OCI-LY1 (cell line): ENCODE data around the gene ZNF418.

Experiments used
- H2AFZ ChIP-seq: fragments of 200-600 bp; sonication (generic), shearing (Covaris generic); 2 replicates; pipeline ENCODE4 v1.6.0; 2014; ENCODE audit warnings: antibody characterized with exemption, mild to moderate bottlenecking, low read length
- H3F3A ChIP-seq: fragments of 200-600 bp; sonication (generic), shearing (Covaris generic); 2 replicates; pipeline ENCODE4 v1.6.0; 2014; ENCODE audit warnings: mild to moderate bottlenecking, antibody characterized with exemption, low read length, moderate library complexity; ENCODE audit not compliant: insufficient read depth
- H3K27ac ChIP-seq: fragments of 200-600 bp; sonication (generic); 2 replicates; pipeline ENCODE4 v1.5.1; 2014; ENCODE audit warnings: low read length, mixed run types, mild to moderate bottlenecking, low read depth; ENCODE audit not compliant: poor library complexity, severe bottlenecking
- H3K27me3 ChIP-seq: fragments of 200-600 bp; sonication (generic); 2 replicates; pipeline ENCODE4 v1.6.0; 2014; ENCODE audit warnings: antibody characterized with exemption, mild to moderate bottlenecking, low read length, moderate library complexity; ENCODE audit not compliant: insufficient read depth
- H3K36me3 ChIP-seq: fragments of 200-600 bp; sonication (generic); 2 replicates; pipeline ENCODE4 v1.6.1; 2014; ENCODE audit warnings: mild to moderate bottlenecking, antibody characterized with exemption, low read length, moderate library complexity, mixed read lengths; ENCODE audit not compliant: insufficient read depth
- H3K4me1 ChIP-seq: fragments of 200-600 bp; sonication (generic); 2 replicates; pipeline ENCODE4 v1.5.1; 2014; ENCODE audit warnings: mild to moderate bottlenecking, low read length, moderate library complexity; ENCODE audit not compliant: insufficient read depth, severe bottlenecking
- H3K4me2 ChIP-seq: fragments of 200-600 bp; sonication (generic), shearing (Covaris generic); 2 replicates; pipeline ENCODE4 v1.6.1; 2014; ENCODE audit warnings: low read length
- H3K4me3 ChIP-seq: fragments of 200-600 bp; sonication (generic); 2 replicates; pipeline ENCODE4 v1.5.1; 2014; ENCODE audit warnings: low read length, low read depth, mild to moderate bottlenecking, mixed read lengths; ENCODE audit not compliant: poor library complexity, severe bottlenecking
- H3K79me2 ChIP-seq: fragments of 200-600 bp; shearing (Covaris generic); 2 replicates; pipeline ENCODE4 v1.6.1; 2016; ENCODE audit warnings: mixed run types, low read length, mixed read lengths; ENCODE audit not compliant: insufficient read depth
- H3K9ac ChIP-seq: fragments of 200-600 bp; sonication (generic), shearing (Covaris generic); 2 replicates; pipeline ENCODE4 v1.6.1; 2014; ENCODE audit warnings: mild to moderate bottlenecking, low read length, mixed read lengths
- H3K9me2 ChIP-seq: fragments of 200-600 bp; sonication (generic), shearing (Covaris generic); 2 replicates; pipeline ENCODE4 v1.6.1; 2014; ENCODE audit warnings: low read depth, mild to moderate bottlenecking, low read length, mixed read lengths
- H3K9me3 ChIP-seq: fragments of 200-600 bp; shearing (Covaris generic); 2 replicates; pipeline ENCODE4 v1.6.1; 2014; ENCODE audit warnings: low read length, mixed read lengths
- H4K20me1 ChIP-seq: fragments of 200-600 bp; sonication (generic), shearing (Covaris generic); 2 replicates; pipeline ENCODE4 v1.6.0; 2016; ENCODE audit warnings: mild to moderate bottlenecking, low read length; ENCODE audit not compliant: insufficient read depth
- EZH2 ChIP-seq: fragments of 200-600 bp; sonication (generic), shearing (Covaris generic); IDR thresholded peaks from 2 replicates; pipeline ENCODE4 v1.8.0; 2017; ENCODE audit warnings: borderline replicate concordance, mixed run types, mild to moderate bottlenecking, antibody characterized with exemption, low read length, moderate library complexity, mixed read lengths
- TF ChIP-seq, protein P1 (sequence below): fragments of 200-600 bp; sonication (generic), shearing (Covaris generic); IDR thresholded peaks from 2 replicates; pipeline ENCODE4 v1.5.1; 2017; ENCODE audit warnings: mild to moderate bottlenecking, antibody characterized with exemption, low read length, moderate library complexity, mixed read lengths

ZNF418 gene

DNA sequence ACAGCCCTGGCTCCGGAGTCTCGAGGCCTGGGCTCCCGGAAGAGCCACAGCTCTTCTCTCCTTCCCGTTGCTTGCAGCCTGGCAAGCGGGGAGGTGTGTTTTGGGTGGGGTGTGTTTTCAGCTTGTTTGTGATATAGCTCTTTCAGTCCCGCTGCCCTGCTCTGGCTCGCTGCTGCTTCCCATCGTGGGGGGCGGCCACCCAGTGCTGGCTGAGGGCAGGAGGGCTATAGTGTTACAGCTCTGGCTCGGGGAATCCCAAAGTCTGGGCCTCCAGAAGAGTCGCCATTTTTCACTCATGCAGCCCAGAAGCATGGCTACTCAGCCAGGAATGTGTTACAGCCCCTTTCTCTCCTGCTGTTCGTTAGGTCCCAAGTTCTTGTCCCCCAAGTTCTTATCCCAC is 14.5 kb upstream of the ZNF418 start:
- Histone ChIP-seq H3K9me2 (no peaks in the 10 kb centered on the region), H2AFZ (no peak overlapping the region), H3K4me1 (no peaks in the 10 kb centered on the region), H3K4me2 (no peak overlapping the region), H3K9ac (no peak overlapping the region), H3K9me3 (peaks cover 6% of the 10 kb centered on the region; the same call in 1 of the 2 replicates), H3K27ac (no peak overlapping the region), H3K79me2 (no peaks in the 10 kb centered on the region), H3F3A (no peaks in the 10 kb centered on the region), H4K20me1 (no peaks in the 10 kb centered on the region), H3K36me3 (no peaks in the 10 kb centered on the region), H3K27me3 (no peaks in the 10 kb centered on the region), H3K4me3 (no peak overlapping the region)
- TF ChIP-seq, protein P1, sequence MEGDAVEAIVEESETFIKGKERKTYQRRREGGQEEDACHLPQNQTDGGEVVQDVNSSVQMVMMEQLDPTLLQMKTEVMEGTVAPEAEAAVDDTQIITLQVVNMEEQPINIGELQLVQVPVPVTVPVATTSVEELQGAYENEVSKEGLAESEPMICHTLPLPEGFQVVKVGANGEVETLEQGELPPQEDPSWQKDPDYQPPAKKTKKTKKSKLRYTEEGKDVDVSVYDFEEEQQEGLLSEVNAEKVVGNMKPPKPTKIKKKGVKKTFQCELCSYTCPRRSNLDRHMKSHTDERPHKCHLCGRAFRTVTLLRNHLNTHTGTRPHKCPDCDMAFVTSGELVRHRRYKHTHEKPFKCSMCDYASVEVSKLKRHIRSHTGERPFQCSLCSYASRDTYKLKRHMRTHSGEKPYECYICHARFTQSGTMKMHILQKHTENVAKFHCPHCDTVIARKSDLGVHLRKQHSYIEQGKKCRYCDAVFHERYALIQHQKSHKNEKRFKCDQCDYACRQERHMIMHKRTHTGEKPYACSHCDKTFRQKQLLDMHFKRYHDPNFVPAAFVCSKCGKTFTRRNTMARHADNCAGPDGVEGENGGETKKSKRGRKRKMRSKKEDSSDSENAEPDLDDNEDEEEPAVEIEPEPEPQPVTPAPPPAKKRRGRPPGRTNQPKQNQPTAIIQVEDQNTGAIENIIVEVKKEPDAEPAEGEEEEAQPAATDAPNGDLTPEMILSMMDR: no peak
- no peak for TF ChIP-seq EZH2

DNA sequence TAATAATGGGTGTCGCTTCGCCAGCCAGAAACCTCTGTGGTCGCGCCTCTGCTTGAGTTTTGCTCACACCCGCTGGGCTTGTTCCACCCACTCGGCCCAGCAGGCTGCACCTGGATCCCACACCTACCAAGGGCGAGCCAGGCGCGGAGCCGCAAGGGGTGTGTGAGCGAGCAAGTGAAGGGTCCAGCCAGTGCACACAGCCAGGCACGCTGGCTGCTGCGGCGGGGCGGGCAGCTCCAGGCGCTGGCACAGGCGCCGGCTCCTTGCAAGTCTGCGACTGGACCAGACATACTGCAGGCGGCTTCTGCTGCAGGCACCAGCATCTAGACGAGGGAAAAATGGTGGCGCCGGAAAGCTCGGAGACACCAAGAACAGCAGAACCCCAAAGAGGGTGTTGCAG is 14.1 kb upstream of the ZNF418 start:
- H3K9me2 ChIP-seq: no peaks in the 10 kb centered on the region
- H3K4me3 ChIP-seq: no peak overlapping the region
- H3K9me3 ChIP-seq: peaks cover 6% of the 10 kb centered on the region; the same call in 1 of the 2 replicates
- TF ChIP-seq, protein P1: no peak
- no peak for TF ChIP-seq EZH2
- no peak overlapping the region for H3K4me2 ChIP-seq
- no peak overlapping the region for H2AFZ ChIP-seq
- H3F3A ChIP-seq: no peaks in the 10 kb centered on the region
- no peaks in the 10 kb centered on the region for H4K20me1 ChIP-seq
- H3K27me3 ChIP-seq: no peaks in the 10 kb centered on the region
- no peaks in the 10 kb centered on the region for H3K4me1 ChIP-seq
- H3K79me2 ChIP-seq: no peaks in the 10 kb centered on the region
- no peak overlapping the region for H3K9ac ChIP-seq
- H3K36me3 ChIP-seq: no peaks in the 10 kb centered on the region
- no peak overlapping the region for H3K27ac ChIP-seq

DNA sequence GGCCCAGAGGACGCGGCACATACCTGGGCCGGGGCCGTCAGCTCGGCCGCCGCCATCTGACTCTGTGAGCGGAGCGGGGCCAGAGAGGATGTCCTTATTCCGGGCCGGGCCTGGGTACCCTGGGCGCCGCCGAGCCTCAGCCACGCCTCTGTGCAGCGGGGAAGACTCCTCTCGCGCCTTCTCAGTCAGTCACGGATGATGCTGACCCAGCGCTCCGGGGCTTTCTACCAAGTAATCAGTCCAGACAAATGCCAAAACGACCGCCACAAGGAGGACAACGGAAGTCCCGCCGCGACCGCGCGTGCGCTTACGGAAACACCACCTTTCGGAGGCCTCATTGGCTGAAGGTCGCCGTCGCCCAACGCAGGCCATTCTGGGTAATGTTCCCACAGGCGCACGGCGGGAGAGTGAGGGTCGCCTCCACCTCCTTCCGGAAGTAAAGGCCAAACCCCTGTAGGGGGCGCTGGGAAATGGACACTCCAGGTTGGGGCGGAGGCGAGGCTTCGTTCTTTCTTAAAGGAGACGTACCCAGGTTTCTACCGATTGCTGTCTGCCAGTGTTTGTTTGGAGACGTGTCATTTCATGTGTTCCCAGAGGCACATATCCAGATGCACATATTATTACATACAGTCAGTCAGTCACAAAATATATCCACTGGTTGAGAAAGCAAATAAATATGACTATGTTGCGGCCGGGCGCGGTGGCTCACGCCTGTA is 12.4 kb upstream of the ZNF418 start, which contains the start of gene ZNF256:
Gene ZNF256 (minus strand): TSS at position 288 of the 716 bp plus-strand sequence. CDS start 232 bp downstream, at position 56.
- H3K9me3 ChIP-seq: peaks cover 12% of the 10 kb centered on the region; the same call in 1 of the 2 replicates

More for the DNA sequence above, 12.4 kb upstream of the ZNF418 start, which contains the start of gene ZNF256:
- no peak within 1 kb of the TSS for H2AFZ ChIP-seq
- no peak within 1 kb of the TSS for H3K4me3 ChIP-seq
- no peak within 1 kb of the TSS for H3K9ac ChIP-seq
- H4K20me1 ChIP-seq: no peaks in the 10 kb centered on the region
- TF ChIP-seq, protein P1: no peak
- no peak for TF ChIP-seq EZH2
- no peaks in the 10 kb centered on the region for H3K27me3 ChIP-seq
- no peaks in the 10 kb centered on the region for H3K79me2 ChIP-seq
- H3K36me3 ChIP-seq: no peaks in the 10 kb centered on the region
- no peak within 1 kb of the TSS for H3K27ac ChIP-seq
- no peaks in the 10 kb centered on the region for H3F3A ChIP-seq
- H3K4me2 ChIP-seq: no peak within 1 kb of the TSS
- no peaks in the 10 kb centered on the region for H3K4me1 ChIP-seq
- H3K9me2 ChIP-seq: no peaks in the 10 kb centered on the region
